HPDE6-E6E7 (cell line): ENCODE results near the gene CHIT1.

Experiments
- DNase-seq: peaks from one replicate; pipeline ENCODE4 v3.0.0; 2011; ENCODE audit warnings: missing footprints; ENCODE audit errors: extremely low spot score

CHIT1 gene

DNA sequence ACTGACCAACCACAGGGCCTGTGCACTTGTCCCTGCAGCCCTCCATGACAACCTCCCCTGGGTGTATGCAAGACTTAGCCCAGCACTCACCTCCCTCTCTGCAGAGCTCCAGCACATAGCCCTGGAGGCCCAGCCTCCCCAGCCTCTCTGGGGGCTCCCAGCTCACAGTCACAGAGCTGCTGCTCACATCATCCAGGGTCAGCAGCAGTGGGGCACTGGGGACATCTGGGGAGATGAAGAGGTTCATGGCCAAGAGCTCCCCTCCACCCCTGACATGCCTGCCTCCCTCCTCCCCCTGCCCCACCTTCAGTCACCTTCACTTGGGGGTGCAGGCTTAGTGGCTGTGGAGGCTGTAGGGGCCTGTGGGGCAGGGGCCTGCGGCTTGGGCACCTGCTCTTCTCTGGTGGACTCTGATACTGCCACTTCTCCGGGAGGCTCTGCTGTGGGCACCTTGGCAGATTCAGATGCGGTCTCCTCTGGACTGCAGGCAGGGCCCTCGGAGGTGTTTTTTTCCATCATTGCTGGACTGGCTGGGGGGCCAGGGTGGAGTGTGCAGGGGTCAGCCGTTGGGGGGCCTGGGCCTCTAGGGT is 54.1 kb downstream of the CHIT1 start, which contains the start of gene MYBPH:
MYBPH (minus strand) TSS at position 590 of the 590 bp plus-strand sequence; CDS start at position 519, 71 bp downstream.
- no peak for DNase-seq

- no peak for DNase-seq
Measured at GRCh38 chr1:203174324-203174985, 55.0 kb downstream of the CHIT1 start.

- DNase-seq: no peak
Measured at GRCh38 chr1:203173566-203173965, 55.9 kb downstream of the CHIT1 start.

DNA sequence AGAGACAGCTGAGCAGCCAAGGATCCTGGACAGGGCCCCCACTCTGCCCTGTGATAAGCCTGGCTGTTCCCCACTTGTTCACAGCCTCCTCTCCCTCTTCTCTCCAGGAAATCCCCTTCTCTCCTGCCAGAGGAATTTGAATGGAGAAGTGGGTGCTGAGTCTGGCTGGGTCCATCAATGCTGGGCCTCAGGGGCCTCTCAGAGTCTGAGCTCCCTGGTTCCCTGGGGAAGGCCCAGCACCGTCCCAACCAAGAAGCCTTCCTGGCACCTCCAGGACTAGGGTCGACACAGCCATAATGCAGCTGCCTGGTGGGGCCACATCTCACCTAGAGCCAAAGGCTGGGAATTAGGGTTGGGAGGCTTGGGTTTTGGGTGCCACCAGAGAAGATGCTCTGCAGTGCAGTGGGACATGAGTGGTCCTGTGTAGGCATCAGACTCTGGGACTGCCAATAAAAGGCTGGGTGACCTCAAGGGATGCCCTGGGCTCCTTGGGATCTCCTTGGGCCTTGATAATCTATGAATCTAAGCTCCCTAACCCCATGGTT is 56.4 kb downstream of the CHIT1 start:
- DNase-seq: no peak

DNA sequence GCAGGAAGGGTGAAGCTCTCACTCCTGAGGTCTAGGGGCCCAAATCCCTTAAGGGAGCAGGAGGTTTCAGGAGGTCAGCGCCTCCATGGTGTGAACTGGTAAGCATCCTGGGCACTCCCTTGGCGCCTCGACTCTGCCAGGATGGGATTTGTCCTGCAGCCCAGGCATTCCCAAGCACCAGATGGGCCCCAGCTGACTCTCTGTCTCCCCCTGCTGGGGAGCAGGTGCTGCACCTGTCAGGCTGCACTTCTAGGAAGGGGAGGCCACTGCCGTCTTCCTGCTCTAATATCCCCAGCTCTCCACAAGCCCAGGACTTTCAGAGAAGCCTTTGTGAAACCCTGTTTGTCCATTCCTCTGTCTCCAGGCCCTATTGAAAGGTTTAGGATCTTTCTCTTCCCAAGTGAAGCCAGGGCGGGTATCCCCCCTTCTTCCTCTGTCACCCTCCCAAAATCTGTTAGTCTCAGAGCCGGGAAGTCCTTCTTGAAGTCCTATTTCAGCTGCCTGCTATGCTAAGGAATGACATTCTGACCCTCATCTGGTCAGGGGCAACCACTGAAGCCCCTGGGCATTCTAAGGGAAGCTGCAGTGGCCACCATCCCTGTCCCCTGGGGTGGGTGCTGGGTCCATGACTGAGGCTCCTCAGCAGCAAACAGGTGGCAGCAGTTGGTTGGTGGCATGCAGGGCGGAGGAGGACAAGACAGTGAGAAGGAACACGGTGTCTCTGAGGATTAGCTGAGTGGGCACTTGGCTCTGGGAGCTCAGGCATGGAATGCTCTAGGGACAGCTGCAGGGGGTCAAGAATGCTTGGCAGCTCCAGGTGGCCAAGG is 57.1 kb downstream of the CHIT1 start:
- DNase-seq: peak; percentile 63

- no peak for DNase-seq
Measured at GRCh38 chr1:203171341-203172183, 57.9 kb downstream of the CHIT1 start.

DNA sequence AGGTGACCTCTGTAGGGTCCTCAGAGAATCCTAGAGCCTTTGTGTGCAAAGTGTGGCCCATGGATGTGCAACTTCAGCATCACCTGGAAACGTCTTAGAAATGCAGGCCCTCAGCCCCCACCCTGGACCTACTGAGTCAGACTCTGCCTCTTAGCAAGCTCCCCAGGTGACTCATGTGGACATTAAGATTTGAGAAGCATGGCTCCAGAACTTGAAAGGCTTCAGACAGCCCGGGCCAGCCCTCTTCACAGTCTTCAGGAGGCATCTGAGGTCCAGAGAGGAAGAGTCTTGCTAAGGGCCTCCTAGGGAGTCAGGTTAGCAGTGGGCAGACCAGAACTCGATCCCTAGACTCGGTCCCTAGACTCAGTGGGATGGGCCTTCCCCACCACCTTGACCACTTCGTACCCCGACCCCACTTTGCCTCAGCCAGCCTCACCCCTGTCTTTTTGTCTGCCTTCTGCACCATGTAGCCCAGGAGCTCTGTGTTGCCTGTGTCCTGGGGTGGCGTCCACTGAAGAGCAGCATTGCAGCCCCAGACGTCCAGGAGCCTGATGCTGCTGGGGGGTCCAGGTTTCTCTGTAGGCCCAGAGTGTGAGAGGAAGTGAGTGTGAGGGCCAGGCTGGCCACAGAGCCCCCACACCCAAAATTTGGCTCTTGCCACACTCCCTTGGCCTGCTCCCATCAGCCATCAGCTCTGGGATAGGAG is 58.7 kb downstream of the CHIT1 start:
- DNase-seq: no peak

DNA sequence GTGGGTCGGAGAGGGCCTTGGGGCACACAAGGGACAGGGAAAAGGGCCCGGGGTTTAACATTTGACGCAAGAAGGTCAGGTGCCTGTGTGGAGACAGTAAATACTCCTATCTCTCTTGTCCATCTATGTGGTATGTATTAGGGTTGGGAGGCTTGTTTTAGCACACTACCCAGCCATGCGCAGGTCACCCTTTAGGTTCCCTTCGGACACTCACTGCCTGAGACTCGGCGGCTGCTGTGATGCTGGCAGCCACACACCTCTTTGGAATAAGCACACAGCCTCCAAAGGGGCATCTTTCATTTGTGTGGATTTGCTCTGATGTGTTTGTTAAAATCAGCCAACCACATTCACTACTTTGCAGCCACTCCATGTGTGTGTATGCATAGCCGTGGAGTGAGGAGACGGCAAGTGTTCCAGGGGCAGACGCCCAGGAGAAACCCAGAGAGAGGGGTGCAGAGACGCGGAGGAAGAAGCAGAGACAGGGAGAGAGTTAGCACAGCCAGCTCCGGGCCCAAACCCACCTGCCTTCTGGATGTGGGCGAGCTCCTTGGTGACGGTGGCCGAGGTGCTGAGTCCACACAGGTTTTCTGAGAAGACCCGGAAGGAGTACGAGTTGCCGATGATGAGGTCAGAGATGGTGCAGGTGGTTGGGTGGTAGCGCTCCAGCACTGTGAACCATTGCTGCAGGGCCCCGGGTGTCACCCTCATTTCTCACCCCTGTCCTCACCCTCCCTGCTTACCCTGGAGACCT is 59.5 kb downstream of the CHIT1 start:
- no peak for DNase-seq

DNA sequence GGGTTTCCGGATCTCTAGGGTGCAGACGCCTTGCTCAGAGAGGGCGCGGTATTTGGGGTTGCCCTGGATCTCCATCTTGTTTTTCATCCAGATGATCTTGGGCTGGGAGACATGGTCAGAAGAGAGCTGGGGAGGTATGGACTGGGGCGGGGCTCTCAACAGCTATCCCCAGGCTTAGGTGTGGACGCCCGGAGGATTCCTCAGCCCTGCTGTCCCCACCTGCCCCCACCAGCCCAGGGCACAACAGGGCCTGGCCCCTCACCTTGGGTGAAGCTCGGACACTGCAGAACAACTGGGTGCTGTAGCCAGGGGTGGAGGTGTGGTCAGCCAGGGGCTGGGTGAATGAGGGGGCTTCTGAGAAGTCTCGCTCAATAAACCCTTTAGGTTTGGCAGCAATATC is 60.5 kb downstream of the CHIT1 start:
- no peak for DNase-seq

DNA sequence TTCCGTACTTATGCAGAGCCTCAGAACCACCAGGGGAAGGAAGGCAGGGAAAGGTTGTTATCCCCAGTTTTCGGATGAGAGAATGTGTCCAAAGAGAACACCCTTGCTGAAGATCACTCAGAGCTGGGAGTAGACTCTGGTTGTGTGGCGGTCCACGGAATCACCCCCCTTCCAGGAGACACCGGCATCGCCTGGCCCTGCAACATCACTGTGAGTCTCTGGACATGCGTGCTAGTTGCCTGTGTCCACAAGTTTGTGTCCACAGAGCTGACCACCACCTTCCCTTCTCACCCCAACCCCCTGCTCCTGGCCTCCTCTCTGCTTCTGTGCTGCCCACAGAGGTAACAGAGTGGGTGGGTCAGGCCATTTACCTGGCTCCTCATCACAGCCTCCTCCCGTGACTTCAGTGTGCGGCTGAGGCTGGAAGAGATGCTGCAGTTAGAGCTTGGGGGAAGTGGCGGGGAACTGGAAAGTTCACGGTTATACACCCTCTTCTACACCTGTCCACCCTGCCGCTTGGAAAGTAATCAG is 61.2 kb downstream of the CHIT1 start:
- no peak for DNase-seq

DNA sequence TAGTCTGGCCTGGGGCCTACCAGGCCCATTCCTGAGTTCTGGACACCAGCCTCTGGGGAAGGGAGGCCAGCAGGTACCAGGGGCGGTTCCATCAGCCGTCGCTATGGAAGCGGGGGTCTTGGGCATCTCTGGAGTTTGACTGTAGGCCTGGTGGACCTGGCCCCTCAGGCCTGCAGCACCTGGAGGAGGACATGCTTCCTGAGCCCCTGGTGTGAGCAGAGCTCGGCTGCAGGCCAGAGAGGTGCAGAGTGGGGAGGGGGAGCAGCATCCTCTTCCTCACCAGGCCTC is 61.6 kb downstream of the CHIT1 start:
- DNase-seq: no peak

- no peak for DNase-seq
Measured at GRCh38 chr1:203167026-203167912, 62.2 kb downstream of the CHIT1 start.

- peak; percentile 64 for DNase-seq
Measured at GRCh38 chr1:203166192-203166940, 63.1 kb downstream of the CHIT1 start.
